BLaER1 treated with 17β-estradiol and CSF1 and Interleukin-3, amounts not matched to agents 10 nM and 100 nM (cell line): Measurements from ENCODE around the gene SRMS.

Experiments used
- H3K27ac ChIP-seq, 11 experiments: shearing (Covaris generic); formaldehyde crosslinking; 2 replicates each; pipeline ENCODE4 v1.8.1; 2022
- H3K27me3 ChIP-seq, 11 experiments: shearing (Covaris generic); formaldehyde crosslinking; 2 replicates each; pipeline ENCODE4 v1.8.1; 2022
- H3K36me3 ChIP-seq, 11 experiments: shearing (Covaris generic); formaldehyde crosslinking; 2 replicates each; pipeline ENCODE4 v1.8.1; 2022
- H3K4me1 ChIP-seq, 10 experiments: shearing (Covaris generic); formaldehyde crosslinking; 2 replicates each; pipeline ENCODE4 v1.8.1; 2022
- H3K4me2 ChIP-seq, 11 experiments: shearing (Covaris generic); formaldehyde crosslinking; 2 replicates each; pipeline ENCODE4 v1.8.1; 2022
- H3K4me3 ChIP-seq, 10 experiments: shearing (Covaris generic); formaldehyde crosslinking; 2 replicates each; pipeline ENCODE4 v1.8.1; 2022
- H3K9ac ChIP-seq, 11 experiments: shearing (Covaris generic); formaldehyde crosslinking; 2 replicates each; pipeline ENCODE4 v1.8.1; 2022
- H3K9me3 ChIP-seq, 11 experiments: shearing (Covaris generic); formaldehyde crosslinking; replicated peaks in 1 of 11; 2 replicates each; pipeline ENCODE4 v1.8.1; 2022
- H4K20me1 ChIP-seq, 11 experiments: shearing (Covaris generic); formaldehyde crosslinking; 2 replicates each; pipeline ENCODE4 v1.8.1; 2022
- Cebpa-rat ChIP-seq, 11 experiments: shearing (Covaris generic); IDR thresholded peaks; 2 replicates each; pipeline ENCODE4 v1.8.1; 2022

SRMS gene

DNA sequence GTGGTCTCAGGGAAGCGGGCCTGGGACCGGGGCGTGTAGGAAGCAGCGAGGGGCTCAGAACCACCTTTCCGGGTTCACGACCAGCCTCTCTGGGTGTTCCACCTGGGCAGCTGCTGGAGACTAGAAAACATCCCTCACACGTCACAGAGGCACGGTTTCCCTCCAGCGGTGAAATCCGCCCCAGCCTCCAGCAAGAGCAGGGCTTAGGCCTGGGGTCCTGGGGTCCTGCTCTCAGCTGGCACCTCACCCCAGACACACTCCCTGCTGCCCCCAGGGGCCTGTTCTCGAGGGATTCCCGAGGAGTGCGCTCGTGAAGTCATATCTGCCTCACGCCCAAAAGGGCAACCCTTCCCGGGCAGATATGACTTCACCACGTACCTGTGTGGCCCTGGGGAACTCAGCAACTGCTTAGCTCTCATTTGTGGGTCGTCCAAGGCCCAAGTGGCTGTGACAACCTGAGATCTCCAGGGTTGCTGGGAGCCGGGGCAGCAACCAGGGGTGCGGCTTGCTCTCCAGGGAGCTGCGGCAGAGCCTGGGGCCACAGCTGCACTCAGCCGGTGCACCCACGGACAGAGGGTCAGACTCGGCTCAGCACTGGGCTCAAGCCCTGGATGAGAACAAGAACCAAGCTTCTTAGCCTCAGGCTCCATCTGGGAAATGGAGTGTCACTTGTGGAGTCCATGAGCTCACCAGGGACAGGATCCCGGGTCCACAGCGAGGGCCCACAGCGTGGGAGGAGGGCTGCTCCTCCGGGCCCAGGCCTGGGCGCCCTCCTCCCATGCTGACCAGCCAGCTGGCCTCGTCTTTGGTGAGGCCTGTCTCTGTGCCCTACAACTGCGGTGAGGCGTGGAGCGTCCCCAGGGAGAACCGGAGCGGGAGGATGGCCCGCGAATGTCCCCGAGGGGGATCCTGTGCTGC lies 7.1 kb upstream of the SRMS start:
- Histone ChIP-seq H3K4me1 (peaks cover 22 to 56% (median 45%) of the 10 kb centered on the region in 10 experiments), H3K4me3 (peak overlapping the region; percentile 53 to 74 (median 66)), H3K9ac (peak overlapping the region in 9 of 11 experiments; percentile 18 to 79 (median 63); a peak in 16 of 22 replicates), H3K27me3 (peaks cover 61 to 90% (median 69%) of the 10 kb centered on the region in 11 experiments), H3K4me2 (peak overlapping the region; percentile 94 to 100 (median 99)), H3K36me3 (no peaks in the 10 kb centered on the region), H3K9me3 (no peaks in the 10 kb centered on the region), H4K20me1 (peaks cover 14 to 70% (median 56%) of the 10 kb centered on the region in 11 experiments; a peak in 21 of 22 replicates), H3K27ac (0 out of 22 replicates have a peak overlapping the region, but pooled peaks of 1 of the 11 experiments have one; percentile 4)
- TF ChIP-seq Cebpa-rat (IDR thresholded peaks at IDR 0.05), result no peak

DNA sequence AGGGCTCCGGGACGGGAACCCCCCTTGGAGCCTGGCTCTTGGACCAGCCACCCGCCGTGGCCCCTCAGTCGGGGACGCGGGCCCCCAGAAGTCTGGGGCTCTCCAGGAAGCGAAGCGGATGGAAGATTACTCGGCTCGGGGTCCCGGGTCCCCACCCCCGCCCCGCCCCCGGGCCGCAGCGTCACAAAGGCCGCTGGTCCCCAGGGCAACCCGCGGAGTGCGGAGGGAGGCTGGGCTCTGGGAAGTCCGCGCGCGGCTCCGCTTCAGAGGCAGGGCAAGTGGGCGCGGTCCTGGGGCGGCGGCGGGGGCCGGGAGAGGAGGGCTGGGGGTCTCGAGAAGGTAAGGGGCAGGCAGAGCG lies 6.4 kb upstream of the SRMS start, which contains the start of gene FNDC11:
FNDC11 (plus strand) TSS at position 227 of the 358 bp plus-strand sequence. CDS start 1,505 bp downstream, outside the sequence.
- peak within 1 kb of the TSS; percentile 53 to 74 (median 66) for H3K4me3 ChIP-seq
- peak within 1 kb of the TSS in 10 of 11 experiments; percentile 16 to 72 (median 67); a peak in 16 of 22 replicates for H3K27ac ChIP-seq
- H3K9me3 ChIP-seq, result no peaks in the 10 kb centered on the region
- H3K4me1 ChIP-seq, result peaks cover 22 to 56% (median 45%) of the 10 kb centered on the region in 10 experiments
- peak within 1 kb of the TSS; percentile 38 to 79 (median 66); a peak in 20 of 22 replicates for H3K9ac ChIP-seq
- no peaks in the 10 kb centered on the region for H3K36me3 ChIP-seq
- no peak for TF ChIP-seq Cebpa-rat (IDR thresholded peaks at IDR 0.05)
- peak within 1 kb of the TSS; percentile 94 to 100 (median 99) for H3K4me2 ChIP-seq
- peaks cover 67 to 96% (median 75%) of the 10 kb centered on the region in 11 experiments for H3K27me3 ChIP-seq
- peaks cover 14 to 73% (median 56%) of the 10 kb centered on the region in 11 experiments; a peak in 21 of 22 replicates for H4K20me1 ChIP-seq

- Histone ChIP-seq H3K9me3 (no peaks in the 10 kb centered on the region), H3K4me1 (peaks cover 22 to 61% (median 49%) of the 10 kb centered on the region in 10 experiments), H3K27me3 (peaks cover 73 to 96% (median 80%) of the 10 kb centered on the region in 11 experiments), H3K4me3 (peak overlapping the region; percentile 53 to 74 (median 66)), H3K27ac (peak overlapping the region in 10 of 11 experiments; percentile 16 to 72 (median 67); a peak in 16 of 22 replicates), H3K9ac (peak overlapping the region; percentile 38 to 79 (median 66); a peak in 19 of 22 replicates), H3K36me3 (no peaks in the 10 kb centered on the region), H4K20me1 (peaks cover 14 to 78% (median 60%) of the 10 kb centered on the region in 11 experiments; a peak in 21 of 22 replicates), H3K4me2 (peak overlapping the region; percentile 94 to 100 (median 99))
- TF ChIP-seq Cebpa-rat (IDR thresholded peaks at IDR 0.05), result no peak
Measured at GRCh38 chr20:63553251-63553932, 5.8 kb upstream of the SRMS start.

- Histone ChIP-seq H3K4me2 (peak overlapping the region; percentile 63 to 100 (median 88)), H3K27ac (peak overlapping the region in 8 of 11 experiments; percentile 44 to 72 (median 58); a peak in 14 of 22 replicates), H3K9me3 (no peaks in the 10 kb centered on the region), H3K27me3 (peaks cover 80 to 98% (median 85%) of the 10 kb centered on the region in 11 experiments), H3K4me1 (peaks cover 22 to 65% (median 52%) of the 10 kb centered on the region in 10 experiments), H3K36me3 (no peaks in the 10 kb centered on the region), H4K20me1 (peaks cover 14 to 84% (median 65%) of the 10 kb centered on the region in 11 experiments; a peak in 21 of 22 replicates), H3K4me3 (peak overlapping the region in 7 of 10 experiments; percentile 14 to 49 (median 34); a peak in 9 of 20 replicates), H3K9ac (peak overlapping the region in 5 of 11 experiments; percentile 30 to 50 (median 46); a peak in 7 of 22 replicates)
- TF ChIP-seq Cebpa-rat (IDR thresholded peaks at IDR 0.05), result no peak
Measured at GRCh38 chr20:63552481-63553249, 5.1 kb upstream of the SRMS start.

- Histone ChIP-seq H3K9me3 (no peaks in the 10 kb centered on the region), H4K20me1 (peaks cover 14 to 86% (median 53%) of the 10 kb centered on the region in 11 experiments; a peak in 21 of 22 replicates), H3K9ac (no peak overlapping the region), H3K27me3 (peaks cover 84 to 98% (median 85%) of the 10 kb centered on the region in 11 experiments), H3K4me3 (no peak overlapping the region), H3K36me3 (no peaks in the 10 kb centered on the region), H3K4me2 (peak overlapping the region in 5 of 11 experiments; percentile 3 to 34 (median 19); a peak in 4 of 22 replicates), H3K4me1 (peaks cover 22 to 63% (median 51%) of the 10 kb centered on the region in 10 experiments), H3K27ac (no peak overlapping the region)
- no peak for TF ChIP-seq Cebpa-rat (IDR thresholded peaks at IDR 0.05)
Measured at GRCh38 chr20:63551068-63551467, 3.5 kb upstream of the SRMS start.

- H4K20me1 ChIP-seq, result peaks cover 5 to 86% (median 51%) of the 10 kb centered on the region in 11 experiments; a peak in 21 of 22 replicates
Measured at GRCh38 chr20:63549679-63550282, 2.2 kb upstream of the SRMS start.

GRCh38 chr20:63549019-63549418 lies 1.5 kb upstream of the SRMS start:
- peaks cover 9 to 53% (median 38%) of the 10 kb centered on the region in 10 experiments for H3K4me1 ChIP-seq
- peaks cover 84 to 98% (median 85%) of the 10 kb centered on the region in 11 experiments for H3K27me3 ChIP-seq
- H3K4me2 ChIP-seq, result peak overlapping the region in 6 of 11 experiments; percentile 14 to 46 (median 30); a peak in 4 of 22 replicates
- H3K27ac ChIP-seq, result no peak overlapping the region
- no peaks in the 10 kb centered on the region for H3K9me3 ChIP-seq
- H3K9ac ChIP-seq, result no peak overlapping the region
- peaks cover 0 to 86% (median 50%) of the 10 kb centered on the region in 11 experiments; a peak in 18 of 22 replicates for H4K20me1 ChIP-seq
- TF ChIP-seq Cebpa-rat (IDR thresholded peaks at IDR 0.05), result no peak
- H3K36me3 ChIP-seq, result no peaks in the 10 kb centered on the region
- no peak overlapping the region for H3K4me3 ChIP-seq

More at GRCh38 chr20:63549679-63550282, 2.2 kb upstream of the SRMS start:
- no peak for TF ChIP-seq Cebpa-rat (IDR thresholded peaks at IDR 0.05)
- Histone ChIP-seq H3K4me3 (no peak overlapping the region), H3K4me2 (no peak overlapping the region), H3K4me1 (peaks cover 17 to 60% (median 46%) of the 10 kb centered on the region in 10 experiments), H3K36me3 (no peaks in the 10 kb centered on the region), H3K27ac (no peak overlapping the region), H3K9ac (no peak overlapping the region), H3K9me3 (no peaks in the 10 kb centered on the region), H3K27me3 (peaks cover 84 to 98% (median 85%) of the 10 kb centered on the region in 11 experiments)
